ENCODE measurements around the gene CDX1. TPM values are rescaled to one million over a fixed set of nuclear protein-coding genes. Genes with fewer than 3 reads are reported as not detected.

CDX1 gene
- polyA plus RNA-seq (2011; rRNA removed) (0.39 and 0.97 TPM in 2 replicates), polyA minus RNA-seq (2011; rRNA and poly(A)+ RNA removed) (0.14 TPM in 1 of 2 replicates, not detected in the other)

DNA sequence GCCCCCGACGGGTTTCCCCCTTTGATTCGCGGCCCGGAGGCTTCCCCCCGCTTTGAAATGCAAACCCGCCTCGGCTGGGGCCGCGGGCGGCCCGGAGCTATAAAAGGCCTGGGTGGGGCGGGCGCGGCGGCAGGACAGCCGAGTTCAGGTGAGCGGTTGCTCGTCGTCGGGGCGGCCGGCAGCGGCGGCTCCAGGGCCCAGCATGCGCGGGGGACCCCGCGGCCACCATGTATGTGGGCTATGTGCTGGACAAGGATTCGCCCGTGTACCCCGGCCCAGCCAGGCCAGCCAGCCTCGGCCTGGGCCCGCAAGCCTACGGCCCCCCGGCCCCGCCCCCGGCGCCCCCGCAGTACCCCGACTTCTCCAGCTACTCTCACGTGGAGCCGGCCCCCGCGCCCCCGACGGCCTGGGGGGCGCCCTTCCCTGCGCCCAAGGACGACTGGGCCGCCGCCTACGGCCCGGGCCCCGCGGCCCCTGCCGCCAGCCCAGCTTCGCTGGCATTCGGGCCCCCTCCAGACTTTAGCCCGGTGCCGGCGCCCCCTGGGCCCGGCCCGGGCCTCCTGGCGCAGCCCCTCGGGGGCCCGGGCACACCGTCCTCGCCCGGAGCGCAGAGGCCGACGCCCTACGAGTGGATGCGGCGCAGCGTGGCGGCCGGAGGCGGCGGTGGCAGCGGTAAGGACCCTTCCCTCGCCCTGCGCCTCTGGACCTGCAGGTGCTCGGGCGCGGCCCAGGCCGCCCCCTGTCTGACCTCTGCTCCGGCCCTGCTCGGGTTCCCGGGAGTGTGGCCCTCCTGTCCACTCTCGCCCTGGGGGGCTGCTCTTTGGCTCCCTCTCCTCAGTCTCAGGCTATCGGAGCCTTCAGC lies at the start of gene CDX1:
Gene CDX1, plus strand, starts transcription at position 129 of the 862 bp plus-strand sequence. Its CDS starts 99 bp downstream, at position 228.
- ChIA-PET CTCF (interaction anchor here (5.5 kb wide), 1 partner anchor 7 kb away, joined by 38 read pairs; no protein-coding TSS in a partner anchor), POLR2A (no interaction called here)
- DNase-seq (ENCODE audit: low read depth) = no peak

DNA sequence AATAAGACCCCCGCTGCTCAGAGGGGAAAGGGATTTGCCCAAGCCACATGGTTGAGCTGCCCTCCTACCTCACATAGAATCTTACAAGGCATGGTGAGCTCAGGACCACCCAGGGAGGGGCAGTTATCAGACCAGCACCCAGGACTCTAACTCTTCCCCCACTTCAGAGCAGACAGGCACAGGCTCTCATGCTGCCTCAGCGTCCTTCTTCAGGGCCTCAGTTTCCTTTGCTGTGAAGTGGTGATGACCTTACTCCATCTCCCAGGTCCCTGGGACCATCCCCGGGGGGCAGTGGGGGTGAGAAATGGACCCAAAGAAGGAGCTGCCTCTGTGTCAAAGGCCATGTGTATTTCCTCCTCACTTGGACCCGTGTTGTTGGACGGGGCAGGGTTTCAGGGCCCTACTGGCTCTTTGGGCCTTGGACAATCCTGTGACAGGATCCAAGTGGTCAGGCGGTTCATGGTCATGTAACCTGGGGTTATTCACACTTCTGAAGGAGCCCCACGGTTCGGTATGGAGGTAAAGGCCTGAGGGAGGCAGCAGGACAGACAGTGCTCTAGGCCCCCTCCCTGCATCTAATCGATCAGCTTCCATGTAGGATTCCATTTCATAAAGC lies 48.5 kb upstream of the CDX1 start:
- DNase-seq (ENCODE audit: low read depth) = no peak
- Histone ChIP-seq H3K4me3 (ENCODE audit: low read depth, low read length) (no peak overlapping the region), H3K27me3 (ENCODE audit: control insufficient read depth, insufficient read depth, low read length) (no peaks in the 10 kb centered on the region), H3K36me3 (ENCODE audit: control insufficient read depth, insufficient read depth, low read length) (peaks cover 81% of the 10 kb centered on the region)
- TF ChIP-seq, protein P1, sequence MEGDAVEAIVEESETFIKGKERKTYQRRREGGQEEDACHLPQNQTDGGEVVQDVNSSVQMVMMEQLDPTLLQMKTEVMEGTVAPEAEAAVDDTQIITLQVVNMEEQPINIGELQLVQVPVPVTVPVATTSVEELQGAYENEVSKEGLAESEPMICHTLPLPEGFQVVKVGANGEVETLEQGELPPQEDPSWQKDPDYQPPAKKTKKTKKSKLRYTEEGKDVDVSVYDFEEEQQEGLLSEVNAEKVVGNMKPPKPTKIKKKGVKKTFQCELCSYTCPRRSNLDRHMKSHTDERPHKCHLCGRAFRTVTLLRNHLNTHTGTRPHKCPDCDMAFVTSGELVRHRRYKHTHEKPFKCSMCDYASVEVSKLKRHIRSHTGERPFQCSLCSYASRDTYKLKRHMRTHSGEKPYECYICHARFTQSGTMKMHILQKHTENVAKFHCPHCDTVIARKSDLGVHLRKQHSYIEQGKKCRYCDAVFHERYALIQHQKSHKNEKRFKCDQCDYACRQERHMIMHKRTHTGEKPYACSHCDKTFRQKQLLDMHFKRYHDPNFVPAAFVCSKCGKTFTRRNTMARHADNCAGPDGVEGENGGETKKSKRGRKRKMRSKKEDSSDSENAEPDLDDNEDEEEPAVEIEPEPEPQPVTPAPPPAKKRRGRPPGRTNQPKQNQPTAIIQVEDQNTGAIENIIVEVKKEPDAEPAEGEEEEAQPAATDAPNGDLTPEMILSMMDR (IDR thresholded peaks at IDR 0.05; ENCODE audit: insufficient read depth, low read depth, low read length) = no peak
- ChIA-PET POLR2A (no interaction called here), CTCF (interaction anchor here (0.8 to 2.2 kb wide), 3 partner anchors 8 to 70 kb away, joined by 3 to 8 read pairs (median 3); no protein-coding TSS in a partner anchor)

More for the DNA sequence above, at the start of gene CDX1:
- H3K4me3 ChIP-seq (ENCODE audit: low read depth, low read length) = no peak within 1 kb of the TSS
- TF ChIP-seq, protein P1 (IDR thresholded peaks at IDR 0.05; ENCODE audit: insufficient read depth, low read depth, low read length) = no peak
- peaks cover 9% of the 10 kb centered on the region for H3K27me3 ChIP-seq (ENCODE audit: control insufficient read depth, insufficient read depth, low read length)
- no peaks in the 10 kb centered on the region for H3K36me3 ChIP-seq (ENCODE audit: control insufficient read depth, insufficient read depth, low read length)

DNA sequence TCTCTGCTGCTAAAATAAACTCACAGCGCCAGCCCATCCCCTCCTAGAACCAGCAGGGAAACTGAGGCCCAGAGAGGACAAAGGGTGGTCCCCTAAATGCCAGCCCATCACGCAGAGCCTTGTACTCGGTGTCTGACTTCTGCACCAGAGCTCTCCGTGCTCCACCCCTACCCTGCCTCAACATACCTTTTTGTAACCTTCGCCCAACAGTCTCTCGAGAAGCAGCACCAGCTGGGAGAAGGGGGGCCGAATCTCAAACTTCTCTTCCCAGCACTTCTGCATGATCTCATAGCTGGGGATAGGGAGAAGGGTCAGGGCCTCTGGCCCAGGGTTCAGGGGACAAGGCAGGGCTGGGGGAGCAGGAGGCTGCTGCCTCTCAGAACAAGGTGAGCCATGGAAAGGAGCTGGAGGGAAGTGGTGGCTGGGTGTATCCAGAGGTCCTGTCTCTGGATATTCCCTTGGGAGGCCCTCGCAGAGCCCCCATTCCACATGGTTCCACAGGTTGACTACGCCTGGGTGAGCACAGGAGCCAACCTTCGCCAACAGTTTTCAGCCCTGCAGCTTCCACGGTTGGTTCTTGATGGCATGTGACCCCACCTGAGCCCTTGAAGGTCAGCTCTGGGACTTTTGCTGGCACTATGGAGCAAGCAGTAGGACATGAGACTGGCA lies 47.9 kb upstream of the CDX1 start:
- TF ChIP-seq, protein P1 (IDR thresholded peaks at IDR 0.05; ENCODE audit: insufficient read depth, low read depth, low read length) = no peak
- Histone ChIP-seq H3K27me3 (ENCODE audit: control insufficient read depth, insufficient read depth, low read length) (no peaks in the 10 kb centered on the region), H3K4me3 (ENCODE audit: low read depth, low read length) (no peak overlapping the region), H3K36me3 (ENCODE audit: control insufficient read depth, insufficient read depth, low read length) (peaks cover 85% of the 10 kb centered on the region)
- CTCF ChIA-PET = interaction anchor here (0.8 to 2.2 kb wide), 3 partner anchors 8 to 70 kb away, joined by 3 to 8 read pairs (median 3); no protein-coding TSS in a partner anchor
- POLR2A ChIA-PET = no interaction called here
- no peak for DNase-seq (ENCODE audit: low read depth)

DNA sequence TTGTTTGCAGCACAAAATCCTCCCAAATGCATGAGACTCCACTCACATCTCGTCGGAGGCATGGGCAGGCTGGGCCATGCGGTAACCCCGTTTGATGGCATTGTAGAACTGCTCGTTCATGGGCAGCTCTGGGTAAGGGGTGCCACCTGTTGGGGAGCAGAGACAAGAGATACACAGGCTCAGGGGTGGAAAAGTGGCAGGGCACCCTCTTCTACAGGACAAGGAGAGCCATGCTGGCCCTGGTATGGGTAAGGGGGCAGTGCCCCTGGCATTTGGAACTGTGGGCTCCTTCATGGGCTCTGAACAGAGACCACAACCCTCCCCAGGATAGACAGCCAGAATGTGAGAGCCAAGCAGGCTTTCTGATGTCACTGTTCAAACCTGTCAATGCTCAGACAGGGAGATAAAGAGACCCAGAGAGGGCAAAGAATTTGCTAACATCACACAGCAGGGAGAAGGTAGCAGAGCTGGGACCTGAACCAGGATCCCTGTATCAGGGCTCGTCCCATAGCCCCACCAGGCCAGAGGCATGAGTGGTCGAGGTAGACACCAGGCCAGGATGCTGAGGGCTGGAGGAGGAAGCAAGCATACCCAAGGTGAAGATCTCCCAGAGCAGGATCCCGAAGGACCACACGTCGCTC lies 47.0 kb upstream of the CDX1 start:
- POLR2A ChIA-PET = no interaction called here
- CTCF ChIA-PET = interaction anchor here (1.2 to 2.2 kb wide), 2 partner anchors 9 to 11 kb away, joined by 3 to 8 read pairs; no protein-coding TSS in a partner anchor
- Histone ChIP-seq H3K4me3 (ENCODE audit: low read depth, low read length) (no peak overlapping the region), H3K36me3 (ENCODE audit: control insufficient read depth, insufficient read depth, low read length) (peaks cover 85% of the 10 kb centered on the region), H3K27me3 (ENCODE audit: control insufficient read depth, insufficient read depth, low read length) (no peaks in the 10 kb centered on the region)
- TF ChIP-seq, protein P1 (IDR thresholded peaks at IDR 0.05; ENCODE audit: insufficient read depth, low read depth, low read length) = no peak
- DNase-seq (ENCODE audit: low read depth) = no peak
